Astrocyte of the spinal cord (primary cell): ENCODE measurements around the gene ICAM1.

ENCODE experiments used
- DNase-seq: peaks from one replicate; pipeline ENCODE4 v3.0.0; 2011; ENCODE audit warnings: low read depth, low spot score
- H3K4me3 ChIP-seq: 2 replicates; pipeline ENCODE4 v1.5.1; 2011; ENCODE audit warnings: low read depth, mild to moderate bottlenecking, low read length, moderate library complexity
- CTCF ChIP-seq: IDR thresholded peaks from 2 replicates; pipeline ENCODE4 v1.5.1; 2012; ENCODE audit warnings: low read depth, mild to moderate bottlenecking, low read length, inconsistent platforms
- in situ Hi-C: cut with HindIII; loops from 2 replicates; pipeline ENCODE4 v1.10.0; 2017; ENCODE audit warnings: low sequenced_read_pairs

Gene ICAM1

DNA sequence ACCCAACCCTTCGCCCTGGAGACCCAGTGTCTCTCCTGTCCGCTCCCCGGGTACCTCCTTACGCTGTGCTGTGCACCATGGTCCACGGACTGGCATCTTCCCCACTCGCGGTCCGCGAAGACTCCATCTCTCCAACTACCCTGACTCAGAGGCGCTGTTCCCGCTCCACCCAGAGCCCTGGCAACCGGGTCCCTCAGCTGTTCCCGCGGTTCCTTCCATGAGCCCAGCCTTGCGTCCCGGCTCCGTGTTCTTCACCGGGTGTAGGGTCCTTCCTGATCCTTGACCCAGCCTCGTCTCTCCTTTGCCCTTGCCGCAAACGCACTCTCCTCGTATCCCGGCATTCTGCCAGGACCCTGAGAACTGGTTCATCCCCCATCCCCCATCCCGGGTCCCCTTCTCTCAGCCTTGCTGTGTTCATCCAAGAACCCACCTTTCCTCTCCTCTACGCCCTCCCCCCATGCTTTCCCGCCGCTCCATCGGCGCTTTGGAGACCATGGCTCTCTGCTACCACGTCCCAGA is 19.5 kb downstream of the ICAM1 start:
- no peak overlapping the region for H3K4me3 ChIP-seq
- in situ Hi-C loops, result no loop called here
- no peak for TF ChIP-seq CTCF
- DNase-seq, result no peak

- H3K4me3 ChIP-seq, result no peak overlapping the region
- in situ Hi-C loops, result no loop called here
- DNase-seq, result no peak
- TF ChIP-seq CTCF, result no peak
Measured at GRCh38 chr19:10290876-10291553, 20.1 kb downstream of the ICAM1 start.

DNA sequence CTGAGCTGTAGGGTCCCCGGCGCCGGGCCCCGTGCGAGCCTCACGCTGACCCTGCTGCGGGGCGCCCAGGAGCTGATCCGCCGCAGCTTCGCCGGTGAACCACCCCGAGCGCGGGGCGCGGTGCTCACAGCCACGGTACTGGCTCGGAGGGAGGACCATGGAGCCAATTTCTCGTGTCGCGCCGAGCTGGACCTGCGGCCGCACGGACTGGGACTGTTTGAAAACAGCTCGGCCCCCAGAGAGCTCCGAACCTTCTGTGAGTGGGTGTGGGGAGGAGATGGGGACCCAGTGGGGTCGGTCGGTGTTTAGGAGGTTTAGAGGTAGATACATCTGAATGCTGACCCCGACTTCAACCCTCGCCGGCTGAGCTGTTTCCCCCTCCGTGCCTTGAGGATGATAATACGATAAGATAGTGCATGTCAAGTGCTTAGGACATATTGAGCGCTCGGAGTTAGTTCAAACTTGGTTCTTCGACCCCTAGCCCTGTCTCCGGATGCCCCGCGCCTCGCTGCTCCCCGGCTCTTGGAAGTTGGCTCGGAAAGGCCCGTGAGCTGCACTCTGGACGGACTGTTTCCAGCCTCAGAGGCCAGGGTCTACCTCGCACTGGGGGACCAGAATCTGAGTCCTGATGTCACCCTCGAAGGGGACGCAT is 20.8 kb downstream of the ICAM1 start:
- DNase-seq, result no peak
- TF ChIP-seq CTCF, result no peak
- in situ Hi-C loops, result no loop called here
- H3K4me3 ChIP-seq, result no peak overlapping the region

- peak; percentile 24 for DNase-seq
- in situ Hi-C loops, result no loop called here
- H3K4me3 ChIP-seq, result no peak overlapping the region
- no peak for TF ChIP-seq CTCF
Measured at GRCh38 chr19:10292206-10292788, 21.4 kb downstream of the ICAM1 start.

GRCh38 chr19:10292789-10293636 is 22.1 kb downstream of the ICAM1 start:
- DNase-seq, result no peak
- no peak overlapping the region for H3K4me3 ChIP-seq
- in situ Hi-C loops, result no loop called here
- TF ChIP-seq CTCF, result no peak
